Nephron progenitor cell (in vitro differentiated cells): ENCODE data around the gene ADAMTS3.
A peak's percentile ranks its signal among the peaks of the same experiment; 100 is the strongest.

Source experiments
- DNase-seq: peaks from one replicate; pipeline ENCODE4 v3.0.0; 2021
- H3K27ac Mint-ChIP-seq: 2 replicates; pipeline ENCODE4 v1.8.0; 2021; ENCODE audit warnings: mild to moderate bottlenecking, moderate library complexity, mixed read lengths
- H3K27me3 Mint-ChIP-seq: 2 replicates; pipeline ENCODE4 v1.8.0; 2021; ENCODE audit warnings: mild to moderate bottlenecking, low read depth, mixed read lengths; ENCODE audit not compliant: poor library complexity
- H3K36me3 Mint-ChIP-seq: 2 replicates; pipeline ENCODE4 v1.8.0; 2021; ENCODE audit warnings: low read depth, mixed read lengths
- H3K4me1 Mint-ChIP-seq: 2 replicates; pipeline ENCODE4 v1.8.0; 2021; ENCODE audit warnings: mixed read lengths
- H3K4me3 Mint-ChIP-seq: 2 replicates; pipeline ENCODE4 v1.8.0; 2021; ENCODE audit warnings: mild to moderate bottlenecking, moderate library complexity, mixed read lengths
- H3K9me3 Mint-ChIP-seq: 2 replicates; pipeline ENCODE4 v1.8.0; 2021; ENCODE audit warnings: mild to moderate bottlenecking, moderate library complexity, mixed read lengths
- TF ChIP-seq, protein P1 (sequence below): fragments of 200-600 bp; sonication (generic); IDR thresholded peaks from 2 replicates; pipeline ENCODE4 v1.5.0; 2021; ENCODE audit warnings: antibody characterized with exemption

Gene ADAMTS3

DNA sequence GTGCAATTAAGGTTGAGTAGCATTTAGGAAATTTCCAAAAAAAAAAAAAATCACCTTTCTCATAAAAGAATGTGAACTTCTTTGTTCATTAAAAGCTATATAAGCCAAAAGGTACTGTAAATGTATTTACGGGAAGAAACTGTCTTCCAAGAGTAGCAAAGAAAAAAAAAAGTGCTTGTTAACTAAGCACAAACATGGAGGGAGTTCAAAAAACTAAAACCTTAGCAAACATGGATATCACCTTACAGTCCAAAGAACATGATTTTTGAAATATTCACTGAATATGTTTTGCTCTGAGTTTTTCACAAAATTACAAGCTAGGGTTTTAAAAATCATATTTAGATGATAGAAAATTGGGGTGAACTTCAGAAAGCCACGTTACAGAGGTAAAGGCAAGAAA is 217.5 kb downstream of the ADAMTS3 start:
- DNase-seq, result no peak
- Mint-ChIP-seq H3K36me3 (no peaks in the 10 kb centered on the region), H3K27ac (no peak overlapping the region), H3K27me3 (no peaks in the 10 kb centered on the region), H3K9me3 (no peaks in the 10 kb centered on the region), H3K4me3 (no peak overlapping the region), H3K4me1 (no peaks in the 10 kb centered on the region)
- TF ChIP-seq, protein P1, sequence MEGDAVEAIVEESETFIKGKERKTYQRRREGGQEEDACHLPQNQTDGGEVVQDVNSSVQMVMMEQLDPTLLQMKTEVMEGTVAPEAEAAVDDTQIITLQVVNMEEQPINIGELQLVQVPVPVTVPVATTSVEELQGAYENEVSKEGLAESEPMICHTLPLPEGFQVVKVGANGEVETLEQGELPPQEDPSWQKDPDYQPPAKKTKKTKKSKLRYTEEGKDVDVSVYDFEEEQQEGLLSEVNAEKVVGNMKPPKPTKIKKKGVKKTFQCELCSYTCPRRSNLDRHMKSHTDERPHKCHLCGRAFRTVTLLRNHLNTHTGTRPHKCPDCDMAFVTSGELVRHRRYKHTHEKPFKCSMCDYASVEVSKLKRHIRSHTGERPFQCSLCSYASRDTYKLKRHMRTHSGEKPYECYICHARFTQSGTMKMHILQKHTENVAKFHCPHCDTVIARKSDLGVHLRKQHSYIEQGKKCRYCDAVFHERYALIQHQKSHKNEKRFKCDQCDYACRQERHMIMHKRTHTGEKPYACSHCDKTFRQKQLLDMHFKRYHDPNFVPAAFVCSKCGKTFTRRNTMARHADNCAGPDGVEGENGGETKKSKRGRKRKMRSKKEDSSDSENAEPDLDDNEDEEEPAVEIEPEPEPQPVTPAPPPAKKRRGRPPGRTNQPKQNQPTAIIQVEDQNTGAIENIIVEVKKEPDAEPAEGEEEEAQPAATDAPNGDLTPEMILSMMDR, result no peak

DNA sequence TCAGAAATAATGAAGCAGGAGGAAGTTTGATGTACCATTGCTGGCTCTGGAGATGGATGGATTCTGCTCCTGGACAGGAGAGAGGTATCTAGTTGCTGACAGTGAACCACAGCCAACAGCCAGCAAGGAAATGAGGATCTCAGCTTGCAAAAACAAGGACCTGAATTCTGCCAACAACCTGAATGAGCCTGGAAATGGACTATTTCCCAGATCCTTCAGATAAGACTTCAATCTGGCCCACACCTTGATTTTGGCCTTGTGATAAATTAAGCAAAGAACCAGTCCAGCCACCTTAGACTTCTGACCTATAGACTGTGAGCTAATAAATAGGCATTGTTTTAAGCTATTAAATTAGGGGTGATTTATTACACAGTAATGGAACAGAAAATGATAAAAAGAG is 220.3 kb downstream of the ADAMTS3 start:
- H3K9me3 Mint-ChIP-seq, result no peaks in the 10 kb centered on the region
- no peaks in the 10 kb centered on the region for H3K36me3 Mint-ChIP-seq
- H3K4me1 Mint-ChIP-seq, result no peaks in the 10 kb centered on the region
- TF ChIP-seq, protein P1, result no peak
- H3K27ac Mint-ChIP-seq, result no peak overlapping the region
- no peaks in the 10 kb centered on the region for H3K27me3 Mint-ChIP-seq
- H3K4me3 Mint-ChIP-seq, result no peak overlapping the region
- no peak for DNase-seq

DNA sequence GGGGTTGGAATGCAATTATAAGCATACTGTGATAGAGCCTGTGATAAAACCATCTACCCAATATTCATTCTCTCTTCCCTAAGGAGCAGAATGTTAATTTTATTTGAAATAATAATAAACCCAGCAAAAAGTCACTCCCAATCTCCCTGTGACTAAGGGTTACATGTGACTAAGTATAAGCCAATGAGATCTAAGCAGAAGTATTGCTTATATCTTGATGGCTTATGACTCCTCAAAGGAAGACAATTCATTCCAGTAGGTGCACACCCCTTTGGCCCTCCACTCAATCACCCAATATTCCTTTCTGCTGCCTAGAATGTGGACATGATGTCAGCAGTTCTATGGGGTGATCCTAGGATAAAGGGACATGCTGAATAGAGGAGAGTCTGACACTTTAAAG is 224.6 kb downstream of the ADAMTS3 start:
- TF ChIP-seq, protein P1, result no peak
- no peaks in the 10 kb centered on the region for H3K4me1 Mint-ChIP-seq
- H3K36me3 Mint-ChIP-seq, result no peaks in the 10 kb centered on the region
- no peaks in the 10 kb centered on the region for H3K27me3 Mint-ChIP-seq
- H3K9me3 Mint-ChIP-seq, result no peaks in the 10 kb centered on the region
- no peak overlapping the region for H3K27ac Mint-ChIP-seq
- H3K4me3 Mint-ChIP-seq, result no peak overlapping the region
- no peak for DNase-seq

DNA sequence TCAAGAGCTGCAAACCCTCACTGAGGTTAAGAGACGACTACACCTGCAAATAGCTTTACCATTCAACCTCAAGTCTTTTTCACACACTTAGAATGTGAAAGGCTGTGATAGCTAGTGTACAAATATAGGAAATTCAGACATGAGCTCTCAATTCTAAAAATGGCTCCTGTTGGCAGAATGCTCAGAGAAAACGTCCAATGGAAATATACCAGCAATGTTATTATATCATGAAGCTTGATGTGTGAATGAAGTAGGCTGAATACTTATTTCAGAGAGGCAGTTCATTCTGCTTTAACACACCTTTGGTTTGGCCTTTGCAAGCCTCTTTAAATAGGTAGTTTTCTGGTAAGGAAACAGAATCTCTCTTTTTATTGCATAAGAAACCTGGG is 227.6 kb downstream of the ADAMTS3 start:
- DNase-seq, result no peak
- Mint-ChIP-seq H3K9me3 (no peaks in the 10 kb centered on the region), H3K27me3 (no peaks in the 10 kb centered on the region), H3K4me3 (no peak overlapping the region), H3K4me1 (no peaks in the 10 kb centered on the region), H3K27ac (no peak overlapping the region), H3K36me3 (no peaks in the 10 kb centered on the region)
- TF ChIP-seq, protein P1, result no peak

DNA sequence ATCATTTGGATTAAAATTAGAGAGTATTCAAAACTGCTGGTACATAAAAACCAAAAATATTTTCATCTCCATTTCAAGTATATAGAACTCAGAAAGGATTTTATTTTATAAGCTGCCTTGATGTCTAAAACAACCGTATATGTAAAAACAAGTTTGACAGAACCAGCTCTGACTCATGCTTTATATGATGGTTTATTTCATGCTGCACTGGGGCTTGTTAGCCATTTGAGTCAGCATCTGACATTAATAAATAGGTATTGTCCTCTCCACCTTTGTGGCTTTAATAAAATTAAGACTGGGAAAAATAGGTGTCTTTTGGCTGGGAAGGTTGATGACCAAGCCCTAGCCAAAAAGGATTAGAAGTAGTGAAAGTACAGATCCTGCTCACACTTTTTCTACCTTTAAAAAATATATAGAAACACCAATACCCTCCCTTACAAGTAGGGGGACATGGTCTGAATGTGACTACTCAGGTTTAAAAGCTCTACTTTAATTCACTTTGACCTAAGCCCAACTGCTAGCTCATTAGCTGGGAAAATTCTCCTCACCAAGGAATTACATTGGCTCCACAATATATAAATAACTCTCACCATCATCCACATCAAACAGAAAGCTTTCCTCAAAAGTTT is 228.1 kb downstream of the ADAMTS3 start:
- TF ChIP-seq, protein P1, result peak; percentile 14
- H3K36me3 Mint-ChIP-seq, result no peaks in the 10 kb centered on the region
- H3K27ac Mint-ChIP-seq, result no peak overlapping the region
- no peak for DNase-seq
- H3K4me3 Mint-ChIP-seq, result no peak overlapping the region
- no peaks in the 10 kb centered on the region for H3K9me3 Mint-ChIP-seq
- H3K27me3 Mint-ChIP-seq, result no peaks in the 10 kb centered on the region
- no peaks in the 10 kb centered on the region for H3K4me1 Mint-ChIP-seq

DNA sequence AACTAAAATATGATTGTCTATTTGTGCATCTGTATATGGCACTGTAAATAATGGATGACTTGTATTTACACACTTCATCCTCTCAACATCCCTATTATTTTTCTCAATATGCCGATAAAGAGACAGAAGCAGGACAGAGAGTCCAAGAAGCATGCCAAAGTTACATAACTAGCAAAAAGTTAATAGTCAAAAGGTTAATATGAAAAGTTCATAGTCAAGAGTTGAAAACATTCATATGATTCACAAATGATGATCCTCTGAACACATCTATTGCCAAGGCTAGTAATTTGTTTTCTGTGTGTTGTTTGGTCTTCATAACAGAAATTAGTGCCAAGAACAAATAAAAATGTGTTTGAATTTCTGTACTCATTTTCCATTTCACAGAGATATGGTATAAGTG is 231.0 kb downstream of the ADAMTS3 start:
- DNase-seq, result no peak
- Mint-ChIP-seq H3K36me3 (no peaks in the 10 kb centered on the region), H3K4me1 (no peaks in the 10 kb centered on the region), H3K27ac (no peak overlapping the region), H3K27me3 (no peaks in the 10 kb centered on the region), H3K4me3 (no peak overlapping the region), H3K9me3 (no peaks in the 10 kb centered on the region)
- TF ChIP-seq, protein P1, result no peak
